Cerebellar cortex (tissue), 1 donor: Measurements from ENCODE around the gene SLC1A4.
A peak's percentile ranks its signal among the peaks of the same experiment; 100 is the strongest.
"Not testable (repeated sequence)": the region's sequence is repeated elsewhere in the genome, so short reads cannot be mapped to it uniquely, and the experiment has no call there.

Experiments used
- DNase-seq: peaks from one replicate; pipeline ENCODE4 v3.0.0-alpha.2; 2015; ENCODE audit warnings: low spot score

Gene SLC1A4

DNA sequence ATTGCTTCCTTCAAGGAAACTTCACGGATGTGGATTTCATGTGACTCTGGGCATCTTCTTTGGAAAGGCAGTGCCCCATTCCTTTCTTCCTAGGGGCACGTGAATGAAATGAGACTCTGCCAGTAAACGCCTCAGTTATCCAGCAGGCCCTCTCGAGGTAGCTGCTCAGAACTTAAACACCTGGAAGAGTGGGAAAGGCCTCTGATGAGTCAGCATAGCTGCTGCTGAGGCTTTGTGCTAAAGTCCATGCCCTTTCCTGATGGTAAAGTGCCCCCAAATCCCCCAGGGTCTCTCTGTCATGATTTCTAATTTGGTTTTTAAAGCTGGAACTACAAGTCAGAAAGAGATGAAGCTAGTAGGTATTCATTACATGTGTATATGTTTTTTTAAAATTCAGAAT, 3.8 kb downstream of the SLC1A4 start:
- DNase-seq = no peak

DNA sequence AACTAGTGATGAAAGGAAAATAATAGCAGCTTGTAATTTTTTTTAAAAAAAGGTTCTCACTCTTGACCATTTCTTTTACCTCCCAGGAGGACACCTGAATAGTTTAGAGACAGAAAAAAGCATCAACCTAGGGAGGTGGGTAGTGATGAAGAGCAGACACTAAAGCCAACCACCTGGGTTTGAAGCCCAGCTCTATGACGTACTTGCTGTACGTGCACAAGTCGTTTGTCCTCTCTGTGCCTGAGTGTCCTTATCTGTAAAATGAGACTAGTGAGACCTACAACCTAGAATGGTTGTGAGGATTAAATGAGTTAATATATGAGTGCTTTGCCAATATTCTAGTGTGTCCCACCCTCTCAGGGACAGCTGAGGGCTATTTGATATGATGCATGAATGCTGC, 5.8 kb downstream of the SLC1A4 start:
- DNase-seq = no peak

DNA sequence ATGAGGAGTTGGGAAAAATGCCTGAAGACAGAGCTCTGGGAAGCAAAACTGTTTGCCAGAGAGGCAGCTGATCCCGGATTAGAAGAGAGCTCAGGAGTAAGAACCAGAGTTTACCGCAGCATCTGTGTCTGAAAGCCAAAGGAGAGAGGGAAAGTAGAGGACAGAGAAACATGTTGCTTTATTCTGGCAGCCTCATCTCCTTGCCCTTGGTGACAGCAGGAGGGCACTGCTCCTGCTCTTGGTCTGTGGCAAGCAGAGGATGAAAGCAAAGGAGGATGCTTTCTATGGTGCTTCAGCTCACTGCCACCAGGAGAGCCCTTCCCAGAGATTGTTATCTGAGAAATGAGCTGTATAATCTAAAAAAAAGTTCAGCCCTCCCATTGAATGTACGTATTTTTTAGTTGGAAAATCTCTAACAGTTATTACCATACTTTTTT, 7.7 kb downstream of the SLC1A4 start:
- peak; percentile 32 for DNase-seq

DNA sequence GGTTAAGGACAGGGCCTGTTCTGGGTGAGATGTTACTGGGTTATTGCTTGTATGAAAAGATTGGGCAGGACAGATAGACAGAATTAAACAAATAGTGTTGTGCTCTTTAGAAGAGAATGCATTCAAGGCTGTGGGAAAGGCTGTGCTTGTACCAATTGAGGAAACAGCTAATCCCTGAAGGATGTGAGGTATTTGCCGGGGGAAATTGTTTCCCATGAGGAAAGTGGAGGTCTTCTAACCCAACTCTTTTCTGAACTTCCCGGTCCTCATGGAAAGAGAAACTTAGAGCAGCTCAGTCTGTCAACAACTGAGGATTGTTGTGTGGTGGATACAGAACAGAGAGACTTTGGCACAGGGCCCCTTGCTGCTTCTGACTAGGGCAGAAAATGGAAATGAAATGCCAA, 9.5 kb downstream of the SLC1A4 start:
- DNase-seq = no peak

DNA sequence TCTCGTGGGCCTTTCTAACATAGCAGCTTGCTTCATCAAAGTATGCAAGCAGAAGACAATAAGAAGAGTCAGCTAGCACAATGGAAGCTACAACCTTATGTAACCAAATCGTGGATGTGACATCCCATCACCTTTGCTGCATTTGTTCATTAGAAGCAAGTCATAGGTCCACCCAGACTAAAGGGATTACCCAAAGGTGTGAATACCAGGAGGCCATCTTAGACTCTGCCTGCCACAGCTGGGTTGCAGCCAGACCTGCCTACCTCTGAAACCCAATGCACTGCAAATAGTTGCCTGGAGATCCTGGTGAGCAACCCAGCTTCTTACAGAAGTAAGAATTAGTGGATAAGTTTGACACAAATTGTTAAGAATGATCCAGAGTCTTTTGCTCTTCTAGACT, 10.6 kb downstream of the SLC1A4 start:
- DNase-seq = no peak

DNA sequence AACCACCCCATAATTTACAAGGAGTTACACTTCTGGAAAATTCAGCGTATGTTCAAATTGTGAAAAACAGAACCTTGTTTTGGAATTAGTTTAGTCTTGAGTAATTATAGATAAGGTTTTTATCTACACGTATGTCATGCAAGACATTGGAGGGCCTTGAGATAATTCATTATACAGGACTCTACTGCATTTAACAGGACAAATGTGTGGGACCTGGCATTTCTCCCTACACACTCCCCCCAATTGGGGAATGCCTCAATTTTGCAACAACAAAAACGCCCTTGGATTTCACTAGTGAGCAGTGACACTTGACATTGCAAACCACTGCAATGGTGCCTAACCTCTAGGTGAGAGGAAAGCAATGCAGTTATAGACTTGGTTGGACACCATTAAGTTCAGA, 11.4 kb downstream of the SLC1A4 start:
- no peak for DNase-seq

DNA sequence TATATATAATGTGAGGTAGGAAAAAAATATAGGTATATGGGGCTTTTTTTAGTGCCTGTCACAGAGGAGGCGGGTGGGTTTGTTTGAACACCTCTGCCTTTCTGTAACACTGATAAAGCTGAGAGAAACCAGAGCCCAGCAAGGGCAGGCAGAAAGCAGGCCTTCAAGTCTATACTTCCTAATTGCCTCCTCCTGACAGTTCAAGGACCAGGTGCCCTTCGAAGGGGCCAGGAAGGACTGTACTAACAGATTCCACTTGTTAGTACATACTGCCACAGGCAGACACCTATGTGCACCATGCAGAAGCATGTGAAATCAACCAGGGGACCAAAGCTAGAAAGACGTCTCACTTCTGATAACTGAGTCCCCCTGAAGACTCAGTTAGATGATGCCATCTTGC, 13.8 kb downstream of the SLC1A4 start:
- DNase-seq = no peak

DNA sequence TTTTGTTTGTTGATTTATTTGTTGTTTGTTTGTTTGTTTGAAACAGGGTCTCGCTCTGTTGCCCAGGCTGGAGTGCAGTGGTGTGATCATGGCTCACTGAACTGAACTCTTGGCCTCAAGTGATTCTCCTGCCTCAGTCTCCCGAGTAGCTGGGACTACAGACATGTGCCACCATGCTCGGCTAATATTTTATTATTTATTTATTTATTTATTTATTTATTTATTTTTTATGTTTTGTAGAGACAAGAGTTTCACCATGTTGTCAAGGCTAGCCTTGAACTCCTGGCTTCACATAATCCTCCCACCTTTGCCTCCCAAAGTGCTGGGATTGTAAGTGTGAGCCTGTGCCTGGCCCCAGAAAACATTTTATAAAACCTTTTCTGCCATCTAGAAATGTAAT, 15.0 kb downstream of the SLC1A4 start:
- not testable (repeated sequence) for DNase-seq

DNA sequence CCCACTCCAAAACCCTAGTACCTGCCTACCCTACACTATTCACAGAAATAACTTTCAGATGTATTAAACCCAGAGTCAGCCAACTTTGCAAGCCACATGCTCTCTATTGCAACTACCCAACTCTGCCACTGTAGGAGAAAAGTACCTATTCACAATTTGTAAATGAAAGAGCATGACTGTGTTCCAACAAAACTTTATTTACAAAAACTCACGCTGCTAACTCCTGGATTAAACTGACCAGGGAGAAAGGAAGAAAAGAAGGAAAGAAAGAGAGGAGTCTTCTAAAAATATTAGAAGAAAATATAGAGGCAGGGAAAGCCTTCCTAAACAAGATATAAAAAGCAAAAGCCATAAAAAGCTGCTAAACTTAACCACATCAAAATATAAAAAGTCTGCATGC, 24.6 kb downstream of the SLC1A4 start:
- DNase-seq = no peak

DNA sequence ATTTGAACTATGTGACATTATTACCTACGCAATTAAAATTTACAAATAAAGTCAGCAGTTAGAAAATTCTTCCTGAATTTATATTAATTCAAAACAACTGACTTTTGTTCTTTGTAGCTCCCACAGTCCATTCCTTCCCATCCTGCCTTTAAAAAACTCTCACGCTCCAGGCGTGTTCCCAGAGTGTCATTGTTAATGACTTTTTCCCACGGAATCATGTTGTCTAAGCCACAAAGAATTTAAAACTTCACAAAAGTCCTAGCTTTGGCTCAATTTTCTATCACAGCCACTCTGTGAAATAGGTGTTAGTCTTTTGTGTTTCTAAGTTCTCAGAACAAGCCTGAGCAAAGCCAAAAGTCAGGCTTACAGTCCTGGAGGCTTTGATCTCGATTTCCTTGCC, 26.5 kb downstream of the SLC1A4 start:
- DNase-seq = no peak

DNA sequence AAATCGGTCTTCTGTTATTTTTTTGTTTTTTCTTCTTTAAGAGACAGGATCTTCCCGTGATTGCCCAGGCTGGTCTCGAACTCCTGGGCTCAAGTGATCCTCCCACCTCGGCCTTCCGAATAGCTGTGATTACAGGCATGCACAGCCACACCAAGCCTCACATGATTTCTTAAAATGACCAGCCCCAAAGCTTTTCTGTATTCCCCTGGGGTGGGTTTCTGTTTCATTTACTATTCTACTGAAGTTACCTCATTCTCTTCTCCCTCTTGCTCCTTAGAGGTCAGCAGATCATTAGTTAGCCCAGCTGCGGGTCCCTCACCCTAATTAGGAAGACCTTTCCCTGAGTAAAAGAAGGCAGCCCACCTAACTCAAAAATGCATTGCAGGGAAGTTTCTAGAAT, 27.6 kb downstream of the SLC1A4 start:
- DNase-seq = no peak

DNA sequence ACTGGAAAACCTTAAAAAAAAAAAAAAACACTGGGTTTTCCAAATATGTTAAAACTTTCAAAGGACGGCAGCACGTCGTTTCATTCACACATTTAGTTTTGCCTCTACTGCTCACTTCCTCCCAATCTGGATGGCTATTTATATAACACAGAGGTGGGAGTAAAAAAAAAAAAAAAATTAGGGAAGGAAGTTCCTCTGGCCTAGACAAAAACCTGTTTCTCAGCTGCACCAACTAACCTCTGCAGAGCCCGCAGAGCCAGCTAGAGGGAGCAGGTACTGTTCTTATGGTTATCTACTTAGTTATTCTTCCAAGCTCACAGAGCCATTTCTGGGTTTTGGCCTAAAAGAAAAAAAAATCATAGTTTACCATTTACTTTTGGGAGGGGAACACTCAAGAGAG, 28.1 kb downstream of the SLC1A4 start:
- no peak for DNase-seq

DNA sequence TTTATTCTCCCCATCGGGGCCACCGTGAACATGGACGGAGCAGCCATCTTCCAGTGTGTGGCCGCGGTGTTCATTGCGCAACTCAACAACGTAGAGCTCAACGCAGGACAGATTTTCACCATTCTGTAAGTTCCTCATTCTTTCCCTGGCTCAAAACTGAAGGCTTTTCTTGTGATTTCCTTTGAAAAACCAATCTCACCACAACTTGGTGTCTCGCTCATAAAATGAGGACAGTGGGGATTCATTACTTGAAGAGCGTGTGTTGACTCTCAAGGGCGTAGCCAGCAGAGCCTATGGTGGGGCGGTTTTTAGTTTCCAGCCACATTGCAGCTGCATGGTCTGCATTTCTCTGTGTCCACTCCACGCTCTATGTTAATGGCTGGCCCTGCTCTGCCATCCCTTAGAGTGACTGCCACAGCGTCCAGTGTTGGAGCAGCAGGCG, 29.0 kb downstream of the SLC1A4 start:
- DNase-seq = no peak

DNA sequence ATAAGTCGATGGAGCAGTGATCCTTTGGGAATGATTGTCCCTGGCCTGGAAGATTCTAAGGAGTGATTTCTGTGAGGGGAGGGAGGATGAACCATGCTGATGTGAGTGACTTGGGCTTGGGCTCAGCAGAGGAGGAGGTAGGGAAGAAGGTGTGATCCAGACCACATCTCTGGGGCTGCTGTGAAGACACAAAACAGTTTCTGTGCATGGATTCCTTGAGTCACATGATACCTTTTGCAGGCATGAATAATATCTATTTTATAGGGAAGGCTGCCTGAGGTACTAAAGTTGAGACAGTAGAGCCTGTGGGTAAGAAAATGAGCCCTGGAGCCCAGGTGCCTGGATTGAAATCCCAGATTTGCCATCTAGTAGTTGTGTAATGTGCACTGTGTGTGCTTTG, 29.8 kb downstream of the SLC1A4 start:
- DNase-seq = no peak

DNA sequence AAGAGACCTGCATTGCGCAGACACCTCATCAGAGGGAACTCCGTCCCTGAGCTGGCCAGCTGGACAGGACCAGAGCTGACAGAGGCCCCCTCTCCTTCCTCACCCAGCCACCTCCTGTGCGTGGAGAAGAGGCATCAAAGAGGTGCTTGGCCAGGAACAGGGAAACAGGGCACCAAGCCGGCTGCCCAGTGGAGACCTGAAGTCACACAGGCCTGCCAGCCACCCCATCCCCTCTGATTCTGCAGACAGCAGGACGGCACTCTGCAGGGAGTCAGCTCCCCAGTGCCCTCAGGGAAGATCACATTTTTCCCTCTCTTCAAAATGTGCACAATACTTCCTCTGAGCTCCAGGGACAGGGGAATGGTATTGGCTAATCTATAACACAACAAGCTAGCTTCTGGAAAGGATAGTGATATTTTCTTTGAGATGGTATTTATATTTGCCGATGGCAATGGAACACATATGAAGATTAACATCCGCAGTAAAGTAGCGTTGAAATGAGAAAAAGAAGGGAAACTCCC, 30.5 kb downstream of the SLC1A4 start:
- no peak for DNase-seq

DNA sequence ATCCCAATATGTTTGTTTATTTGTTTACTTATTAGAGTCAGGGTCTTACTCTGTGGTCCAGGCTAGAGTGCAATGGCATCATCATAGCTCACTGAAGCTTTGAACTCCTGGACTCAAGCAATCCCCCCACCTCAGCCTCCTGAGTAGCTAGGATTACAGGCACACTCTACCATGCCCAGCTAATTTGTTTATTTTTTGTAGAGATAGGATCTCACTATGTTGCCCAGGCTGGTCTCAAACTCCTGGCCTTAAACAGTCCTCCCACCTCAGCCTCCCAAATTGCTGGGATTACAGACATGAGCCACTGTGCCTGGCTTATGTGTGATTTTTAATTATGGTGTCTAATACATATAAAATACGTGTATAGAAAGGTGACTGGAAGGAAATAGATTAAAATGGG, 31.1 kb downstream of the SLC1A4 start:
- not testable (repeated sequence) for DNase-seq

DNA sequence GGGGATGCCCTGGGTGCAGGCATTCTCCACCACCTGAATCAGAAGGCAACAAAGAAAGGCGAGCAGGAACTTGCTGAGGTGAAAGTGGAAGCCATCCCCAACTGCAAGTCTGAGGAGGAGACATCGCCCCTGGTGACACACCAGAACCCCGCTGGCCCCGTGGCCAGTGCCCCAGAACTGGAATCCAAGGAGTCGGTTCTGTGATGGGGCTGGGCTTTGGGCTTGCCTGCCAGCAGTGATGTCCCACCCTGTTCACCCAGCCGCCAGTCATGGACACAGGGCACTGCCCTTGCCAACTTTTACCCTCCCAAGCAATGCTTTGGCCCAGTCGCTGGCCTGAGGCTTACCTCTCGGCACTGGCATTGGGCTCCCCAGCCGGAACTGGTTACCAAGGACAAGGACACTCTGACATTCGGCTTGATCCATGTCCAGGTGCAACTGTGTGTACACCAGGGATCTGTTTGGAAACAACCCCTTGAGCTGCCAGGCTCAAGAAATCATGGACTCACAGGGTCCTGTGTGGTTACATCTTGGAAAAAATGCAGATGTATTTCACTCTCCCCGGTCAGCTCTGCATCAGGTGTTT, 31.8 kb downstream of the SLC1A4 start:
- no peak for DNase-seq

DNA sequence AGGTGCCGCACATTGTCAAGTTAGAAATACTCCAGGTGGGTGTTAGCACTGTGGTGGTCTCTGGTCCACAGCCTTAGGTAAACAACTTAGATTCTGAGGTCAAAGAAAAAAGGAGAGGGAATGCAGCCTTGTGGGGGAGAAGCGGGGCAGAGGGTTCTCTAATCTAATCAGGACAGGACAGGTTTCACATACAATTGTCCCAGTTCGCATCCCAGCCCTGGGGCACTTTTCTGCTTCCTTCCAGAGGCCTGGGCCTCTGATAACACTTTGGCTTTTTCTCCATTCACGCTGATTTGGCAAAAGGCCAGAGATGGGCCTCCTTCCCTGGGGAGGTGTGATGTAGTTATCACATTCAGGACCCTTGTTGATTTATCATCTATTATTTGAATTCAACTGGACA, 32.5 kb downstream of the SLC1A4 start:
- no peak for DNase-seq

DNA sequence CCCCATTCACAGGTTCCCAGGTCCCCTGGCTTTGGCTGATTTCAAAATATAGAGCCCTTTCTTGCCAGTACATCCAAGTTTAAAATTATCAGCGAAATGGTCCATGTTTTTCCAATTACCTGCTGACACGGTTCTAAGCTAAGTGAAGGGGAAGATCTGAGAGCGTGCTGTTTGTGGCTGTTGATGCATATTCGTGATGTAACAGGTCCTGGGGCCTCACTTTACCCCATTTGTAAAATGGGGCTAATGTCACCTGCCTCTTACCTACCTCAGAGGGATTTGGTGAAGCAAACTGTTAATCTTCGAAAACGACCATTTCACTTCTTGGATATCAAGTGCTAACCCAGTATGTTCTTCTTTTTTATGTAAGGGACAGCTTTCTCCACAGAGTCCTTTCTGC, 33.0 kb downstream of the SLC1A4 start:
- DNase-seq = no peak

DNA sequence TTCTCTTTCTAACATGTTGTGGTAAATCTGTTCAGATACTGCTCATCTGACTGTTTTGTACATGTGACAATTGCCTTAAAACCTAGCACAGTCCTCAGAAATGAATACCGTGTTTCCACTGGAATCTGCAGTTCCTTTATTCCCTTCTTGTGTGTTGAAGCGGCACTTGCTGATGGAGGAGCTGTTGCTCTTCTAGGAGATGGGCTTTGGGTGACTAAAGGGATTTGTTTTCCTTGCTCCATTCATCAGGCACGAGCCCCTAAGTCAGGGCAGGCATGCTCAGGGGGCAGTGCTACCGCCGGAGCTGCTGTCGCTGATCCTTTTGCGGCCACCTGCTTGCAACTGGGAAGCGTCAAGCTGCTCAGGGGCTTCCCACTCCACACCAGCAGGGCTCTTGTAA, 34.5 kb downstream of the SLC1A4 start:
- DNase-seq = no peak

DNA sequence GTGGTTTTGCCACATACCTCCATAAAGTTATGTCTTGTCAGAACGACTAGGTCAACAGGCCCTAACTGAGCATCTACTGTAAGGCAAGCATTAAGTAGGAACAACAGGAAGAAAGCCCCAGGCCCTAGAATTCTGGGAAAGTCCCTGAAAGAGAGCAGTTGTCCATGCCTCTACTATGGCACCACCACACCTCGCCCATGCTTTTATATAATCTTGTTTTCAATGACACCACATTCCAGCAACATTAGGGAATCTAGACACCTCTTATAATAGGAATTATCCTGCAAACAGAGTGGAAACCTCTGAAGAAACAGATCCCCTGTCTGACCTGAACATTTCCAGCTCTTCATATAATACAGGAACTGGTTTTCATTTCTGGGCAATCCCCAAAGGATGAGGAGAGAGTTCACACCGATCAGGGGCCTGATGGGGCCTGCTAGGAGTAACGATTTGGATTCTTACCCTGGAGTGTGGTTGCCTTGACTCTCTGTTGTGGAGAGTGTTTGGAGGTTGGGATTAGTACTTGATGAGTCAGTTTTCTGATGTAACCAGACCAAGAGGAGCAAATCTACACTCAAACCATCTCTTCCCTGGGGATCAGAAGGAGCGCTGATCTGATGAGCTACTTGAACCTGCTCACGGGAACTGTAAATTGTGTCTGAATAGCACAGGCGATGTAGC, 35.1 kb downstream of the SLC1A4 start:
- DNase-seq = no peak

DNA sequence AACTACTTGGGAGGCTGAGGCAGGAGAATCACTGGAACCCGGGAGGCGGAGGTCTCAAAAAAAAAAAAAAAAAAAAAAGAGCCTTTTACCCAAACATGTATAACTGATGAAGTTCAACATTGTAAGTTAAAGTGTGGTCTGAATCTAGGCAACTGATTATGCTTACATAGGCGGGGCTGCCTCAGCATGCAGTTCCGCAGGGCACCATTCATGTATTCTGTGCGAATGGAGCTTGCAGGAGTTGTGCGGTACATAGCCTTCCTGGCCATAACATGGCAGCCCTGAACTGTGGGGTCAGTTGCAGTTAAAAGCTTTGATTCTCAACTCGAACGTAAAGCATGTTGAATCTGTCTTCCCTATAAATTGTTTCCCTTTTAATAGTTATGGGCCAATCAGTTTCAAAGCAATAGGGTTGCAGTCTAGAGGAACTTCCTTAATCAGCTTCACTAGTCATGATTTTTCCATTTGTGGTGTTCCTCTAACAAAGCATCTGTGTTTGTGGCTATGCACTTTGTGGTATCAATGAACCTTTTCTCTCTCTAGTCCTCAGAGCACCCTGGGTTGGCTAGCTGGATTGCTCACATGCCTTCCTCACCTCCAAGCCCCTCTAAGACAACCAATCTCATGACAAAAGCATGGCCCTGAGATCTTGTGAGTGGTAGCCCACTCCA, 36.4 kb downstream of the SLC1A4 start:
- DNase-seq = no peak

DNA sequence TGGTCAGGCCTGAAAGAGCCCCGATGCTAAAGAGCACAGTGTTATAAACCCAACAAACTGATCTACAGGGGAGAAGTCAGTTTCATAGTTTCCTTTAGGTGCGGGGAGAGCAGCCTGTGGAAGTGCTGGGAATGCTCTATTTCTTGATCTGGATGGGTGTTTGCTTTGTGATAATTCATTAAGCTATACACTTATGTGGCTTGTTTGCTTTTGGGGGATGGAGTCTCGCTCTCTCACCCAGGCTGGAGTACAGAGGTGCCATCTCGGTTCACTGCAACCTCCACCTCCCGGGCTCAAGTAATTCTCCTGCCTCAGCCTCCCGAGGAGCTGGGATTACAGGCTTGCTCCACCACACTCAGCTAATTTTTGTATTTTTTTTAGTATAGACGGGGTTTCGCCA, 37.0 kb downstream of the SLC1A4 start:
- no peak for DNase-seq
